Fibroblast of mammary gland (primary cell): Measurements from ENCODE around the gene DMBT1.

Experiments used
- DNase-seq: peaks from one replicate; pipeline ENCODE4 v3.0.0-alpha.2; 2010; ENCODE audit warnings: low read depth
- H3K4me3 ChIP-seq: 2 replicates; pipeline ENCODE4 v1.5.1; 2011; ENCODE audit warnings: low read depth, mild to moderate bottlenecking, low read length, moderate library complexity; ENCODE audit not compliant: control insufficient read depth
- TF ChIP-seq, protein P1 (sequence below): conservative IDR thresholded peaks from 2 replicates; pipeline ENCODE4 v1.5.1; 2011; ENCODE audit warnings: low read depth, low read length, inconsistent platforms; ENCODE audit not compliant: control insufficient read depth, insufficient read depth

Gene DMBT1

DNA sequence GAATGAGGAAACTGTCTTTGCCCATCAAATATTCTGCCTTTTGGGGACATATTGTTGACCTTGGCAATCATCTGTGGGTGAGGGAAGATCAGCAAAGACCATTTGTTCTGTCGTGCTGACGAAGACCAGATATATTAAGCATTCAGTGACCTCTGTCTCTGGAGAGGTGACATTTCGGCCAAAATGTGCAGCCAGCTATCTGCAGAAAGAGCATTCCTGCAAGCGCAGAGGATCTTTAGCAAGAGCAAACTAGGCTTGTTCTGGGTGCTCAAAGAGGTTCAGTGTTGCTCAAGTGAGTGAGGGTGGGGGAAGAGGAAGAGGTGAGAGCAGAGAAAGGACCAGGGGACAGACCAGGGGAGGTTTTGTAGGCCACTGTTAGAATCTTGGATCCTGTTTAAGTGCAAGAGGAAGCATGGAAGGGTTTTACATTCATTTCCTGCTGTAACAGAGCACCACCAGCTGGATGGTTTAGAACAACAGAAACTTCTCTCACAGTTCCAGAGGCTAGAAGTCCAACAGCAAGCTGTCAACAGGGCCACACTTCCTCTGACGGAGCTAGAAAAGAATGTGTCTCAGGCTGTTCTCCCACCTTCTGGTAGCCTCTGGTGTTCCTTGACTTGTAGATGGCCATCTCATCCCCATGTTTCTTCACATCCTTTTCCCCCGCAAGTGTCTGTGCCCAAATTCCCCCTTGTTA, 127.9 kb downstream of the DMBT1 start:
- DNase-seq = peak; percentile 7
- TF ChIP-seq, protein P1, sequence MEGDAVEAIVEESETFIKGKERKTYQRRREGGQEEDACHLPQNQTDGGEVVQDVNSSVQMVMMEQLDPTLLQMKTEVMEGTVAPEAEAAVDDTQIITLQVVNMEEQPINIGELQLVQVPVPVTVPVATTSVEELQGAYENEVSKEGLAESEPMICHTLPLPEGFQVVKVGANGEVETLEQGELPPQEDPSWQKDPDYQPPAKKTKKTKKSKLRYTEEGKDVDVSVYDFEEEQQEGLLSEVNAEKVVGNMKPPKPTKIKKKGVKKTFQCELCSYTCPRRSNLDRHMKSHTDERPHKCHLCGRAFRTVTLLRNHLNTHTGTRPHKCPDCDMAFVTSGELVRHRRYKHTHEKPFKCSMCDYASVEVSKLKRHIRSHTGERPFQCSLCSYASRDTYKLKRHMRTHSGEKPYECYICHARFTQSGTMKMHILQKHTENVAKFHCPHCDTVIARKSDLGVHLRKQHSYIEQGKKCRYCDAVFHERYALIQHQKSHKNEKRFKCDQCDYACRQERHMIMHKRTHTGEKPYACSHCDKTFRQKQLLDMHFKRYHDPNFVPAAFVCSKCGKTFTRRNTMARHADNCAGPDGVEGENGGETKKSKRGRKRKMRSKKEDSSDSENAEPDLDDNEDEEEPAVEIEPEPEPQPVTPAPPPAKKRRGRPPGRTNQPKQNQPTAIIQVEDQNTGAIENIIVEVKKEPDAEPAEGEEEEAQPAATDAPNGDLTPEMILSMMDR = peak; percentile 5
- no peak overlapping the region for H3K4me3 ChIP-seq

DNA sequence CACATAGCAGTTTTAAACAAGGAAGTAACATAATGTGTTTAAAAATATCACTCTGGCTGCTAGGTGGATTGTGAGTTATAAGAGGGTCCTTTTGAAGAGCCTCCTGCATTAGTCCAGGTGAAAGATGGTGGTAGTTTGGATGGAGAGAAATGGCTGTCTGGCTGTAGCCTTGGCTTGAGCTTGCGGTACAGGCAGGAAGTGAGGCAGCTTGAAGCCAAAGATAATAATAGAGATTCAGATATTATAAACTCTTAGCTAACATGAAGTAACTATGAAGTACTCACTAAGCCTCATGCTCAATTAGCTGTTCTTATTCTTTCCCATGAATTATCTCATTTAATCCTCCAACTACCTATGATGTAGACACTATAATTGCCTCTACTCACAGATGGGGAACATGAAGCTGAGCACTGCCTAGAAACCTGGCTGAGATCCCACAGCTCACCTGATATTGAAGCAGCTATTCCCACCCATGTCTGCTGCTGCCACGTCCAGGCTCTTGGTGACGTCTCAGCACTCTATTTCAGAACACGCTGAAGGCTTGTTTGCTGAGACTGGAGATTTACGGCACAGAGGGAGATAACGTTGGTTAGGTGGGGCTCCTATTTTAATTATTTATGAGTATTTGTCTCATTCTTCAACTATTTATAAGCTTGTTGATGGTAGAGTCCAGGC, 128.7 kb downstream of the DMBT1 start:
- DNase-seq = no peak
- H3K4me3 ChIP-seq = no peak overlapping the region
- TF ChIP-seq, protein P1 = no peak

DNA sequence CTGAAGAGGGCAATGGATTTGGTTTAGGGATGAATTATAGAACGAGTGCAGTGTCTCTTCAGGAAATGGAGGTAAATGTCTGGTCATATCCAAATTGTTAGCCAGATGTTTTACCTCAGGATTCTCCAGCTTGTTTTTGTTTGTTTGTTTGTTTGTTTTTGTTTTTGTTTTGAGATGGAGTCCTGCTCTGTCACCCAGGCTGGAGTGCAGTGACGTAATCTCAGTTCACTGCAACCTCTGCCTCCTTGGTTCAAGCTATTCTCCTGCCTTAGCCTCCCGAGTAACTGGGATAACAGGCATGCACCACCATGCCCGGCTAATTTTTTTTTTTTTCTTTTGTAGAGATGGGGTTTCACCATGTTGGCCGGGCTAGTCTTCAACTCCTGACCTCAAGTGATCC, 132.2 kb downstream of the DMBT1 start:
- H3K4me3 ChIP-seq = no peak overlapping the region
- TF ChIP-seq, protein P1 = no peak
- no peak for DNase-seq
